Measurements from ENCODE around the gene TLE3.

TLE3 gene

DNA sequence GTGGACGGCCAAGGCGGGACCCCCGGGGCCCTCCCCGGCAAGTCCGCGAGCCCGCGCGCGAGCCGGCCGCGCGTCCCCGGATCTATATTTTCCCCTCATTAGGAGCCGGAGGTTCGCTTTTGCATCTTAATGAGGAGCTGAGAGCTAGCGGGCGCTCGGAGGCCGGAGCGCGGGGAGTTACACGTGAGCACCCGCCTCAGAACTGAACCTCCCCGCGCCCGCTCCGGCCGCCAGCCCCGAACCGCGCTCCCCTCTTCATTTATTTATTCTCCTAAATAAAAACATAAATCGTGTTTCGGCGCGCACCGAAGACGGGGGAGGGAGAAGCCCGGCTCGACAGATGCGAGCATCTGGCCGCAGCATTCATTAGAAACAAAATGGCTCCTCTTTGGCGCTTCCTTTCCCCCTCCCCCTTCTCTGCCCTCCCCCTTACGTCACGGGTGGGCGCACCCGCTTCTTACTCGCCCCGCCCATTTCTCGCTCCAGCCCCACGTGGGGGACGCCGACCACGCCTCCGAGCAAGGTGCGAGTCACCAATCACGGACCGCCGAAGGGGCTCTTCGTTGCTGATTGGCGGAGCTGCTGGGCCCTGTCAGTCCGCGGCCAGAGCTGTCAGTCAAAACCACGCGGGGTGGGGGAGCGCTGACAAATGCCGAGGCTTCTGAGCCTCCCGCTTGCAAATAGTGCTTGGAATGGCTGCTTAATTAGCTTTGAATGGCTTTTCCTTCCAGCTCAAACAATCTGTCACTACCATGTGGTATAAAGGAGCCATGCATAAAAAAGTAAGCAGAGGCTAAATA, 1.6 kb upstream of the TLE3 start:
- DNase-seq (ENCODE audit: low spot score), result peak; percentile 100
- TF ChIP-seq, protein P1, sequence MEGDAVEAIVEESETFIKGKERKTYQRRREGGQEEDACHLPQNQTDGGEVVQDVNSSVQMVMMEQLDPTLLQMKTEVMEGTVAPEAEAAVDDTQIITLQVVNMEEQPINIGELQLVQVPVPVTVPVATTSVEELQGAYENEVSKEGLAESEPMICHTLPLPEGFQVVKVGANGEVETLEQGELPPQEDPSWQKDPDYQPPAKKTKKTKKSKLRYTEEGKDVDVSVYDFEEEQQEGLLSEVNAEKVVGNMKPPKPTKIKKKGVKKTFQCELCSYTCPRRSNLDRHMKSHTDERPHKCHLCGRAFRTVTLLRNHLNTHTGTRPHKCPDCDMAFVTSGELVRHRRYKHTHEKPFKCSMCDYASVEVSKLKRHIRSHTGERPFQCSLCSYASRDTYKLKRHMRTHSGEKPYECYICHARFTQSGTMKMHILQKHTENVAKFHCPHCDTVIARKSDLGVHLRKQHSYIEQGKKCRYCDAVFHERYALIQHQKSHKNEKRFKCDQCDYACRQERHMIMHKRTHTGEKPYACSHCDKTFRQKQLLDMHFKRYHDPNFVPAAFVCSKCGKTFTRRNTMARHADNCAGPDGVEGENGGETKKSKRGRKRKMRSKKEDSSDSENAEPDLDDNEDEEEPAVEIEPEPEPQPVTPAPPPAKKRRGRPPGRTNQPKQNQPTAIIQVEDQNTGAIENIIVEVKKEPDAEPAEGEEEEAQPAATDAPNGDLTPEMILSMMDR (IDR thresholded peaks at IDR 0.05; ENCODE audit: extremely low read depth, insufficient read depth, missing control alignments), result no peak
- in situ Hi-C loops (cut with MboI; ENCODE audit: low pct_unique_long_range_greater_than_20kb, low sequenced_read_pairs, unreplicated experiment), result loop anchor here (25.0 kb wide), 1 partner anchor 362 kb away; no protein-coding TSS in a partner anchor

DNA sequence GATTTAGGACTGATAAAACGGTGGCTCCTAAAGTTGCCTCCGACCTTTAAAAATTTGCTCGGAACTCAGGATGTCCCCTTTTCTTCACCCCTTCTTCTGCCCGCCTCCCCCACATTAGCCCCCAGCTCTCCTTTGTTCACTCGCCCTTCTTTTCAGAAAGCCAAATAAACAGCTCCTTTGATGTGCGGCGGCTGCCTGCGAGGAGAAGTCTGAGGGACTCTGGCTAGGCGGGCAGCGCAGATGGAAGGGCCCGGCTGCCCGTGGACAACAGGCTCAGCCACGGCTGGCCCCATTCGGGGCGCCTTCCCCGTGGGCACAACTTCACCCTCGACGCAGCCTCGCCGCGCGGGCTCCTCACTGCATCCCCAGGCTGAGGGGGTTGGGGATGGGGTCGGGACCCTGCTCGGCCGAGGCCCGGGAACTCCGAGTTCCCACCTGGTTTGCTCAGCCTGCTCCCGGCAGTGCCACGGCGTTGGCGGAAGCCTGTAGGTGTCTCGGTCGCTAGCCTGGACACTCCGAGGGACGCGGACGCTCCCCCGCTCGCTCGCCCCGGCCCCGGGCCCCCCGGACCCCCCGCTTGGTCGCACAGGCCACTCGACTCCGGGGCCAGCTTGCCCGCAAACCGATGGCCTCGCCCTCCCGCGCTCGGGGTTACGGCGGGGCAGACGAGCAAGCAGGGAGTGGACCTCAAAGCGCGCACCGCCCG, 897 bp upstream of the TLE3 start:
- no peak for DNase-seq (ENCODE audit: low spot score)
- TF ChIP-seq, protein P1 (IDR thresholded peaks at IDR 0.05; ENCODE audit: extremely low read depth, insufficient read depth, missing control alignments), result no peak
- in situ Hi-C loops (cut with MboI; ENCODE audit: low pct_unique_long_range_greater_than_20kb, low sequenced_read_pairs, unreplicated experiment), result loop anchor here (25.0 kb wide), 1 partner anchor 361 kb away; no protein-coding TSS in a partner anchor

DNA sequence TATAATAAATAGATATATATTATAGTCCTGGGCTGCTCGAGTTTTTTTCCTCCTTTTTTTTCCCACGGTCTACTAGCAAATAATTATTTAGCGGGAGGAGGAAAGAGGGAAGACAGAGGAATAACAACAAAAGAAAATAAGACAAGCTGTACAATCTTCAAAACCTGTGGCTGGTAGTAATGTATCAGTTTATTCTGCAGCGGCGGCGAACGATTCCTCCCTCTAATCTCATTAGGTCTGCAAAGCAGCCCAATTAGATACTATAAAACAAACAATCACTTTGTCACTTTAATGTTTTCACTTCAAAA, 390 bp upstream of the TLE3 start:
- TF ChIP-seq, protein P1 (IDR thresholded peaks at IDR 0.05; ENCODE audit: extremely low read depth, insufficient read depth, missing control alignments), result no peak
- DNase-seq (ENCODE audit: low spot score), result no peak
- in situ Hi-C loops (cut with MboI; ENCODE audit: low pct_unique_long_range_greater_than_20kb, low sequenced_read_pairs, unreplicated experiment), result loop anchor here (25.0 kb wide), 1 partner anchor 361 kb away; no protein-coding TSS in a partner anchor

DNA sequence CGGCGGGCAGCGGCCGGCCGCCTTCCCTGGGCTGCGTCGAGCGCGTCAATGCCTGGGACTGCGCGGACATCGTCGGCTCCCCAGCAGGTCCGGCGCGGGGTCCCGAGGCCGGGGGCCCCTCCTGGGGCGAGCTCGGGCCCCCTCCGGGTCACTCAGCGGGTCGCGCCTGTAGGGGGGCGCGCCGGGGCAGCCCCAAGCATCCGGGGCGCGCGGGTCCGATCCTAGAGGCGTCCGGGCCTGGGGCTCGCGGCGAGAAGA, 725 bp downstream of the TLE3 start:
- in situ Hi-C loops (cut with MboI; ENCODE audit: low pct_unique_long_range_greater_than_20kb, low sequenced_read_pairs, unreplicated experiment), result loop anchor here (25.0 kb wide), 1 partner anchor 360 kb away; no protein-coding TSS in a partner anchor
- peak; percentile 47 for DNase-seq (ENCODE audit: low spot score)
- TF ChIP-seq, protein P1 (IDR thresholded peaks at IDR 0.05; ENCODE audit: extremely low read depth, insufficient read depth, missing control alignments), result no peak

DNA sequence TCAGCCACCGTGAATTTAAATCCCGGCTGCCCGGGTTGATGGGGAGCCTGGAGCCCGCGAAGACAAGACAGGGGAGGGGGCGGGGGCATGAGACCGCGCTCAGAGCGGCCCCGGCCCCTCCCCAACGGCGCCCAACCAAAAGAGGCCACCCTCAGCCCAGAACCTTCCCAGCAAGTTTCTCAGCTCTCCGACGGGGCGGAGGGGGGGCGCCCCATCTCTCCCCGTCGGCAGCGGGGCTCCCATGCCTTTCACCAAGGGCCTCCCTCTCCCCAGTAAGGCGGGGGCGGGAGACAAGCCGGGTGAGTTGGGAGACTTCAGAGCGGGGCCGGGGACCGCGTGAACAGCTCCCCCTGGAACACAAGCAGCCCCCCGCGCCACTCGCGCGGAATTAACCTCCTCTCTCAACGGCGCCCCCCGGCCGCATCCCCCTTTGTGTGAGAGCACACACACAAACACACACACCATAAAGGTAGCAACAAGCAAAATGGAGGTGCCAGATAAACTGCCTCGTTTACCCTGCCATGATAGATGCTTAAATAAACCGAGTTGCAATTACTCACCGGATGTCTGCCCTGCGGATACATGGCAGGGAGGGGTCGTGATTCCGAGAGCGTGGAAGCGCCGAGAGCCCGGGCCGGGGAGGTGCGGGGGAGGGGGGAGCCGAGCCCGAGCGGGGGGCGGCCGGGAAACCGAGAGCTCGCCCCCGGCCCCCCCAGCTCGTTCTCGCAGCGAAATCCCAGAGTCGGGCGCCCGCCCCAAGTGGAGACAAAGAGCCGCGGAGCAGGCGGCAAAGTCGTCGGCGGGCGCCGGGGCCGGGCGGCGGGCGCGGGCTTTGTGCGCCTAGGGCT, 1.3 kb downstream of the TLE3 start:
- TF ChIP-seq, protein P1 (IDR thresholded peaks at IDR 0.05; ENCODE audit: extremely low read depth, insufficient read depth, missing control alignments), result peak; percentile 19
- DNase-seq (ENCODE audit: low spot score), result peak; percentile 62
- in situ Hi-C loops (cut with MboI; ENCODE audit: low pct_unique_long_range_greater_than_20kb, low sequenced_read_pairs, unreplicated experiment), result loop anchor here (25.0 kb wide), 1 partner anchor 359 kb away; no protein-coding TSS in a partner anchor
